Osteocyte (in vitro differentiated cells): ENCODE data around the gene SPRED3. TPM values are rescaled to one million over a fixed set of nuclear protein-coding genes. Genes with fewer than 3 reads are reported as not detected.

Experiments
- DNase-seq: peaks from one replicate; pipeline ENCODE4 v3.0.0; 2021; ENCODE audit warnings: mixed read lengths; ENCODE audit not compliant: unreplicated experiment; ENCODE audit errors: extremely low spot score
- H3K27ac Mint-ChIP-seq: one replicate; pipeline ENCODE4 v1.8.0; 2021; ENCODE audit warnings: mild to moderate bottlenecking, mixed read lengths; ENCODE audit not compliant: unreplicated experiment
- H3K27me3 Mint-ChIP-seq: one replicate; pipeline ENCODE4 v1.8.0; 2021; ENCODE audit warnings: mixed read lengths; ENCODE audit not compliant: unreplicated experiment
- H3K36me3 Mint-ChIP-seq: one replicate; pipeline ENCODE4 v1.8.0; 2021; ENCODE audit warnings: mixed read lengths; ENCODE audit not compliant: unreplicated experiment
- H3K4me1 Mint-ChIP-seq: one replicate; pipeline ENCODE4 v1.8.0; 2021; ENCODE audit warnings: mixed read lengths; ENCODE audit not compliant: unreplicated experiment
- H3K4me3 Mint-ChIP-seq: one replicate; pipeline ENCODE4 v1.8.0; 2021; ENCODE audit warnings: mild to moderate bottlenecking, moderate library complexity, mixed read lengths; ENCODE audit not compliant: unreplicated experiment
- H3K9me3 Mint-ChIP-seq: one replicate; pipeline ENCODE4 v1.8.0; 2021; ENCODE audit warnings: mixed read lengths; ENCODE audit not compliant: unreplicated experiment
- total RNA-seq: library from RNA; stranded (reverse); gene quantifications from 2 replicates; pipeline ENCODE4 v1.2.1, GENCODE V29; 2021
- TF ChIP-seq, protein P1 (sequence below): fragments of 200-600 bp; sonication (generic); IDR thresholded peaks from 2 replicates; pipeline ENCODE4 v1.5.0; 2021; ENCODE audit warnings: antibody characterized with exemption, mild to moderate bottlenecking, moderate library complexity

SPRED3 gene
- total RNA-seq, 1 donor from 2014 or later: 5.9 TPM

DNA sequence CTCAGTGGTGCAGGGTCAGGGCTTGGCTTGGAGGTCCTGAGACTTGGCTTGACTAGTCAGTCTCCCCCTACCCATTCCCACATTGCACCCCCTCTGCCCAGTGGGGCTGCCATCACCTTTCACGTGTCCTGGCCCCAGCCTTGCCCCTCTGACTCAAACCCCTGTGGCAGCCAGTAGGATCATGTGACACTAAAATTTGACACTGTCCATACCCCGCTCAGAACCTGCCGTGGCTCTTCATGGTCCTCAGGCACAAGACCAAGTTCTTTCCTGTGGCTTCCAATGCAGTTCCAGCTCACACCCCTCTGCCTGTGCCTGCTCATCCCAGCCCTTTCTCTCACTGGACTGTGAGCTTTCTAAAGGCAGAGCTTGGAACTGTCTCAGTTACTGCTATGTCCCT lies 11.9 kb upstream of the SPRED3 start:
- peaks cover 24% of the 10 kb centered on the region for H3K4me1 Mint-ChIP-seq
- DNase-seq: no peak
- peaks cover 2% of the 10 kb centered on the region for H3K27me3 Mint-ChIP-seq
- no peaks in the 10 kb centered on the region for H3K9me3 Mint-ChIP-seq
- H3K36me3 Mint-ChIP-seq: peaks cover 11% of the 10 kb centered on the region
- peak overlapping the region; percentile 100 for H3K4me3 Mint-ChIP-seq
- no peak overlapping the region for H3K27ac Mint-ChIP-seq
- TF ChIP-seq, protein P1, sequence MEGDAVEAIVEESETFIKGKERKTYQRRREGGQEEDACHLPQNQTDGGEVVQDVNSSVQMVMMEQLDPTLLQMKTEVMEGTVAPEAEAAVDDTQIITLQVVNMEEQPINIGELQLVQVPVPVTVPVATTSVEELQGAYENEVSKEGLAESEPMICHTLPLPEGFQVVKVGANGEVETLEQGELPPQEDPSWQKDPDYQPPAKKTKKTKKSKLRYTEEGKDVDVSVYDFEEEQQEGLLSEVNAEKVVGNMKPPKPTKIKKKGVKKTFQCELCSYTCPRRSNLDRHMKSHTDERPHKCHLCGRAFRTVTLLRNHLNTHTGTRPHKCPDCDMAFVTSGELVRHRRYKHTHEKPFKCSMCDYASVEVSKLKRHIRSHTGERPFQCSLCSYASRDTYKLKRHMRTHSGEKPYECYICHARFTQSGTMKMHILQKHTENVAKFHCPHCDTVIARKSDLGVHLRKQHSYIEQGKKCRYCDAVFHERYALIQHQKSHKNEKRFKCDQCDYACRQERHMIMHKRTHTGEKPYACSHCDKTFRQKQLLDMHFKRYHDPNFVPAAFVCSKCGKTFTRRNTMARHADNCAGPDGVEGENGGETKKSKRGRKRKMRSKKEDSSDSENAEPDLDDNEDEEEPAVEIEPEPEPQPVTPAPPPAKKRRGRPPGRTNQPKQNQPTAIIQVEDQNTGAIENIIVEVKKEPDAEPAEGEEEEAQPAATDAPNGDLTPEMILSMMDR: no peak

DNA sequence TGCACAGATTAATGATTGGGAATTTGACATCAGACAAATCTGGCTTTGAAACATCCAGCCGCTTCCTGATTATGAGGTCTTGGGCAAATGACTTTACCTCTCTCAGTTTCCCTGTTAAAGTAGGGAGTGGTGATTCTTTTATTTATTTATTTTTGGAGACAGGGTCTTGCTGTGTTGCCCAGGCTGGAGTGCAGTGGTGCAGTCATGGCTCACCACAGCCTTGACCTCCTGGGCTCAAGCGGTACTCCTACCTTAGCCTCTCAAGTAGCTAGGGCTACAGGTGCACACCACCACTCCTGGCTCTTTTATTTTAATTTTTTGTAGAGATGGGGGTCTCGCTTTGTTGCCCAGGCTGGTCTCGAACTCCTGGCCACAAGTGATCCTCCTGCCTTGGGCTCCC lies 11.4 kb upstream of the SPRED3 start:
- DNase-seq: no peak
- H3K4me1 Mint-ChIP-seq: peaks cover 24% of the 10 kb centered on the region
- H3K9me3 Mint-ChIP-seq: no peaks in the 10 kb centered on the region
- no peak overlapping the region for H3K27ac Mint-ChIP-seq
- no peaks in the 10 kb centered on the region for H3K27me3 Mint-ChIP-seq
- TF ChIP-seq, protein P1: no peak
- H3K36me3 Mint-ChIP-seq: peaks cover 16% of the 10 kb centered on the region
- H3K4me3 Mint-ChIP-seq: peak overlapping the region; percentile 100

DNA sequence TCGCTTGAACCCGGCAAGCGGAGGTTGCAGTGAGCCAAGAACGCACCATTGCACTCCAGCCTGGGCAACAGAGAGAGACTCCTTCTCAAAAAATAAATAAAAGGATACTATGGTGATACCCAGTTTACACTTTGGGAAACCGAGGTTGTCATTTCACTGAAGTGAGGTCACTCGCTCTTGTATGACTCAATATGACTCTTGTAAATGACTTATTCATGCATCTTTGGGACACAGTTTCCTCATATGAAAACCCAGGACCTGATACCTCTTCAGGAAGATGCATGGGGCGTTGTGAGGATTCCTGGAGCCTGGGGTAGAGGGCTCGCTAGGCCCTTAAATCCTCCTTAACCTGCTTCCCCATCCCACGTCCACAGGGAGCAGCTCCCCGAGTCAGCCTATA lies 9.6 kb upstream of the SPRED3 start:
- H3K27ac Mint-ChIP-seq: no peak overlapping the region
- peaks cover 23% of the 10 kb centered on the region for H3K4me1 Mint-ChIP-seq
- H3K4me3 Mint-ChIP-seq: no peak overlapping the region
- peaks cover 25% of the 10 kb centered on the region for H3K36me3 Mint-ChIP-seq
- no peaks in the 10 kb centered on the region for H3K9me3 Mint-ChIP-seq
- TF ChIP-seq, protein P1: no peak
- no peaks in the 10 kb centered on the region for H3K27me3 Mint-ChIP-seq
- no peak for DNase-seq

DNA sequence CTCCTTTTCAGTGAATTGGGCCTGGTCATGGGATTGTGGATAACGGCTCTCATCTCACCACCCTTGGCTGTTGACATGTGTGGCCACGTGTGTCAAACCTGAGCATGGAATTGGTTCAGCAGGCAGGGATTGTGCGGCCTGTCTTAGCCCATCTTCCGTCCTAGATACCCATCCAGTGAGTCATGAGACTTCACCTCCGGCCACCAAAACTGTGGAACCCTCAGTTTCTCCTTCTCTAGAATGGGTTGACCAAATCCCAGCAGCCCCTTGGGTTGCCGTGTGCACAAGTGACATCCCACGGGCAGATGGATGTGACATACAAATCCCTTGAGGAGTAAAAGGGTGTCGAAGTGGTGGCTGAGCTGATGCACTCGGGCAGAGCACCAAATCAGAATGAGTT lies 7.4 kb upstream of the SPRED3 start:
- no peak for DNase-seq
- Mint-ChIP-seq H3K9me3 (no peaks in the 10 kb centered on the region), H3K4me3 (no peak overlapping the region), H3K27me3 (no peaks in the 10 kb centered on the region), H3K27ac (no peak overlapping the region), H3K4me1 (peaks cover 6% of the 10 kb centered on the region), H3K36me3 (peaks cover 29% of the 10 kb centered on the region)
- TF ChIP-seq, protein P1: no peak

DNA sequence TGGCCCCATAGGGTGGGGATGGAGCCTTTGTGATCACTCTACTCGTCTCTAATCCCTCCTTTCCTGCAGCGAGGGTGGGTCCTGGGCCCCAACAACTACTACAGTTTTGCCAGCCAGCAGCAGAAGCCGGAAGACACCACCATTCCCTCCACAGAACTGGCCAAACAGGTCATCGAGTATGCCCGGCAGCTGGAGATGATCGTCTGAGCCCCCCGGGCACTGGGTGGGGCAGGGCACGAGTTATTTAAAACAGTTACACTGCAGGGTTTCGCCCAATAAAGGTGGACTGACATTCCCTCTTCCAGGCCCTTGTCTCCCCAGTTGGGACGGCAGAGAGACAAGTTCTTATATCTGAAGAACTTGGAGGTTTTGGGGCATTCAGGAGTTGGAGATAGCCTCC lies 5.3 kb upstream of the SPRED3 start:
- Mint-ChIP-seq H3K27ac (no peak overlapping the region), H3K36me3 (peaks cover 29% of the 10 kb centered on the region), H3K4me1 (peaks cover 4% of the 10 kb centered on the region), H3K4me3 (no peak overlapping the region), H3K9me3 (no peaks in the 10 kb centered on the region), H3K27me3 (no peaks in the 10 kb centered on the region)
- TF ChIP-seq, protein P1: no peak
- no peak for DNase-seq
